SKM-1 (cell line): ENCODE data around the gene BICD2.

Source experiments
- DNase-seq: peaks from one replicate; lab custom pipeline; 2025; ENCODE audit not compliant: unreplicated experiment; lab: John Stamatoyannopoulos, UW

The BICD2 gene

DNA sequence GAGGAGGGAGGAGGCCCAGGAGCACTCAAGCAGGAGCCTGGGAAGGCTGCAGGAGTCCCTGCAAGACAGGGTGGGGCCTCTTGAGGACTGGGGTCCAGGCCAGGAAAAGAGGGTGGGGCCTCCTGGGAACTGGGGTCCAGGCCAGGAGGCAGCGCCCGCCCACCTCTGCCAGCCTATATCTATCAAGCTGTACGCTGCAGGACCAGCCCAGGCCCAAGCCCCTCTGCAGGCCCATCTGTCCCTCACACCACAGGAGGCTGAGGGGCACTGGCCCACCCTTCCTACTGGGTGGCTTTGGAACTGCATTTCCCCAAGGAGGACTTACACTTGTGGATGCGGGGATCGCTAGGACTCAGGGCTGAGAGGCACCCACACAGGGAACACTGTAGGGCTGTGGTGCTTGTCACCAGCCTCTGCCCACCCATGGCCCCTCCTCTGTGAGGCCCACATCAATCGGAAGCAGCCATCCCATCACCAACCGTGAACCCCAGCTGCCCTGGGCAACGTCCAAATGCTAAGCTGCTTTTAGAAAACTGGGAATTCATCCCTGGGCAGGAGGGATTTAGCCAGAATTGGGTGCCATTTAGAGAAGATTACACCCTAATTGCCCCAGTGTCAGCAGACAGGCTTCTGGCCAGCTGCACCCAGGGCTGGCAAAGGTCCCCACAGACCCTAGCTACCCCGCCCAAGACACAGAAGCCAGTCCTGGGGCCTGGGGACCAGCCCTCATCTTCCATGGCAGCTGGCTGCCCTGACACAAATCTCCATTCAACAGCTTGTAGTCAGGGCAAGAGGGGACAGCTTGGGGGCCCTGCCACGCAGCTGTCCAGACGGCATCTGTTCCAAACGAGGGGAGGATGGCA lies 15.3 kb downstream of the BICD2 start:
- no peak for DNase-seq

DNA sequence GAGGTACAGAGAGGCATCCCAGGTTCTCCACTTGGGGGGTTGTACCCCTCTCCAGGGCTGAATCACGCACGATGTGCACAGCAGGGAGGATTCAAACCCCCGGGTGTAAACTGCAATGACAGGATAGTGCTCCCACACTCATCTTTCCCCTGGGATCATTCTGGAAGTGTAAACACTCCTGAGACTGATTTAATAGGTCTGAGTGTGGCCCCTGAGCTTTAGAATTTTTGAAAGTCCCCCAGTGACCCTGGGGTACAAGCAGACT lies 16.5 kb downstream of the BICD2 start:
- DNase-seq = no peak

DNA sequence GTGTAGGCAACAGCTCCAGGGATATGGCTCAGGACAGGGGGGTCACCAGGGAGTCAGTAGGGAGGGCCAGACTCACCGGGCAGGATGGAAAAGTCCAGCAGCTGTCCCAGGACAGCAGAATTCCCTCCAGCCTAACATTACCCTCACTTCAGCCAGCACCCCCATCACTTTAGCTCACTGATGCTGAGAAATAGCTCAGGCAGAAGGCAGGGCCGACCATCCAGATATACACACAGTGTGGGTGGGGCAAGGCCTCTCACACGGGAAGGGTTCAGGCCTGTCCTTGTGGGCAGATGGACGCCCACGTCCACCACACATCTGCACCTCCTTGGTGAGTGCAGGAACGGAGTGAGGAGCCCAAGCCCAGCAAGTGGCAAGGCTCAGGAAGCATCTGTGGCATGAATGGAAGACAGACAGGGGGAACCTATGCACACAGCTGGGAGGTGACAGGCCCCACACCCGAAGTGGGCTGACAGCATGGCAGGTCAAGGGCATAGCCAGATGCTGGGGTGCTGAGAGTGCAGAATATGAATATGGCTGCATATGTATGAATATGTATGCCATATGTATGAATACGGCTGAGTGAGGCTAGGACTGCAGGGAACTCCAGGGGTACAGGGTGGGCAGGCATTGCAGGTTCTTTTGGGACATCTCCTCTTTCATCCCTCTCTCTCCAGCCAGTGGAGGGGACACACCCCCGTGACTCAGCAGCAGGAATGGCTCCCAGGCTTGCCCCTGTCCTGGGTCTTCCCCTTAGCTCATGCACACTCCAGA lies 17.0 kb downstream of the BICD2 start:
- DNase-seq = no peak

DNA sequence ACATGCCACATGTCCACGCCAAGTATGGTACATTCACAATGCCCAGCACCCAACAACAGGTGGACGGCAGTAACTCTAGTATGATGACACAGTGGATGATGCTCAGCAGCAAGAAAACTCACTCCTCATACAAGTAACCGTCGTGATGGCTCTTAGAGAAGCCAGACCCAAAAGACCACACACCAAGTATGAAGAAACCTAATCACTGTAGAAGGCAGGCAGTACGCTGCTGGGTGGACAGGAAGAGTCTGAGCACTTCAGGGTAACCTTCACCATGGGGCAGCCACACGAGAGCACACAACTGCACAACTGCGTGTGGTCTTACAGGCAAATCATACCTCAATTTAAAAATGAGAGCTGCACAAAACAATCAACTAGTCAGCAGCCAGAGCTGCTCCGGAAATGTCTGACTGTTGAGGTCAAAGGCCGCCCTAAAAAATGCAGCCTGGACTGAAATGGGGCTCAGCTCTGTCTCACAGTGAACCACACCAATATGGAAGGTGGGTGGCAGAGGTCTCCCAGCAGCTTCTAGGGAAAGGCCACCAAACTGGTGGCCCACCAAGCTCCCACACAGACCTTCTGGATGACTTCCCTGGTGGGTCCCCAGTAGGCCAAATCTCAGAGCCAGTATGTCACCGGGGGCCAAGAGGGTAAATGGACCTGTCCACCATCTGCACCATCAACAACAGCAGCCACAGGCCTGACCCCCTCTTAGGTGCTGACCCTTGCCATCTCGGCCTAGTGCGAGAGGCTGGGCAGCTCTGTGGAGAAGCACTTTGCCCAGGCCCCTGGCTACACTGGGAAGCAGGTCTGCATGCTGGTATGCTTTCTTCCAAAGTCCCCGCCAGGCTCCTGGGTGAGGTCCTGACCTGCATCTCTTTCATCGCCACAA lies 17.8 kb downstream of the BICD2 start:
- no peak for DNase-seq

DNA sequence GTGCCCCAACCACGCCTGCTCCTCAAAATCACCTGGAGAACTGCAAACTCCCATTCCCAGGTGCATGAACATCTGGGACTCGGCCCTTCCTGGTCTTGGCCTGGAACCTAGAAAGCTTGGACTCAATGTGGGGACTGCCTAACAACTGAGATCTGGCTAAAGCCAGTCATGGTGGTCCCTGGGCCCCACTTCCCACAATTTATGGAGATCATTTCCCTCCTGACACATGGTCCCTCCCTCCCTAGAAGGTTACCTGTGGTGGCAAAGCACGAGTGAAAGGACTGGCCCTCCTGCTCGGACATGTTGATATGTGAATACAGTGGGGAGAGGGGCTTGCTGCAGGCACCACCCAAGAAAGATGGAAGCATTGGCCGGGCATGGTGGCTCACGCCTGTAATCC lies 18.8 kb downstream of the BICD2 start:
- DNase-seq = no peak

DNA sequence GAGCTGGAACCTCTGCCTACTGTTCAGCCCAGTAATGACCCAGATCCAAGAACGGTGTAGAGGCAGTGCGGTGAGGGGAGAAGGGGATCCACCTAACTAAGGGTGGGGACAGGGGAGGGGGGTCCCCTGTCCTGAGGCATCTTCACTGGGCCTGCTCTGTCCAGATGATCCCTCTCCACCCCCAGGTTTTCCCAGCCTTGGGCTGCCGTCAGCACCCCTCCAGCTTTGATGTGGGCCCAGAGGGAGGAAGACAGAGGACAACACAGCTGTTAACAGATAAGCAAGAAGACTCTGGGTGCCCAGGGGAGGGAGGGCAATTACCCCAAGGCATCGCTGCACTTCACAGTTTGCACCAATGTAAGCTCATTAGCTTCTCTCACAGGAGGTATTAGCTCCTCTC lies 19.3 kb downstream of the BICD2 start:
- DNase-seq = no peak

DNA sequence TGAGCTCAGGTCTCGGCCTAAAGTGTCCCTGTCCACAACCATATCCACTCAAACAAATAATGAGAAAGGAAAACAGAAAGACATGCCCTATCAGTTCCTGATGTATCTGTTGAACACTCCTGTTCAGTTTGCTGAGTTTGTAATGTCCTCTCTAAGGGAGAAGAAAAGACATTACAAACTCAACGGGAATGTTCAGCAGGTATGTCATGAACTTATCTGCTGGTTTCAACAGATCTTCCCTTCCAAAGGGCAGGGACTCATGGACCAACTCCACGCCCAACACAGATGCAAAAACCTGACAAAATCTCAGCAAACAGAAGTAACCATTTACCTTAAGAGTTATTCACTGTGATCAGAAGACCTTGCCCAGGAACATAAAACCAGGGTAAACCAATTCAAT lies 23.7 kb downstream of the BICD2 start:
- no peak for DNase-seq

DNA sequence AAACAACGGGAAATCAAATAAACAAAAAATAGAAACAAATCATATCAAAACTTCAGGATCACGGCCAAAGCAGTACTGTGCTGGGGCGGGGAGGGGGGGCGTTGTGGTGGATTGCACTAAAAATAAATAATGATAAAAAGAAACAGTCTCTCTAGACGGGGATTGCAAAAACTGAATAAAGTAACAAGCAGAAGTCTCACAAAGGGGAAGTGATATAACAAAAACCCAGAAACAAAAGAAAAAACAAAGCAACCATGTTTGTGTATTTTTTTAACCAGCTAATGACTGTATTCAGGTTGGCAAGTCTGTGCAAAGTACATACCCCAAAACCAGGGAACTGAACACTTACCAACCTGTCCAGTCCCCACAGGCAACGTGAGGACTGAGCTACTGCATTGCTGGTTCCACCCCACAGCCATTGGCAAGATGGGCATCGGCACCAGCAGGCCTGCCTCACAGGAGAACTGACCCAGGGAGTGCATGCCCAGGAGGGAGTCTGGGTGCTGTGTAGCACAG lies 24.1 kb downstream of the BICD2 start:
- DNase-seq = no peak

DNA sequence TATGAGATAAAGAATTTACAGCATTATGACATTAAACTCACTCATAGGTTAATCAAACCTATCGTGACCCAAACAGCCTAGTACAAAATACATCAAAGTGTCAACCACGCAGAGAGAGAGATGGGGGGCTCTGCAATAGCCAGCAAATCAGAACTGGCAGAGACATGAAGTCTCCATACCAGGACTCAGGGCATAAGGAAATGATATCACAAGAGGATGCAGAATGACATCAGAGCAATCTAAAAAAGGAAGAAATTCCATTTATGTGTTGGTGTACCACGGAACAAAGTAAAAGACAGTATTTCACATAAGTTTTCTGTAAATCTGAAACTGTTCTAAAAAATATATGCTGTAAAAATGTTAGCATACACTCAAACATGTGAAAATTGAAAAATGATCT lies 24.6 kb downstream of the BICD2 start:
- DNase-seq = no peak

DNA sequence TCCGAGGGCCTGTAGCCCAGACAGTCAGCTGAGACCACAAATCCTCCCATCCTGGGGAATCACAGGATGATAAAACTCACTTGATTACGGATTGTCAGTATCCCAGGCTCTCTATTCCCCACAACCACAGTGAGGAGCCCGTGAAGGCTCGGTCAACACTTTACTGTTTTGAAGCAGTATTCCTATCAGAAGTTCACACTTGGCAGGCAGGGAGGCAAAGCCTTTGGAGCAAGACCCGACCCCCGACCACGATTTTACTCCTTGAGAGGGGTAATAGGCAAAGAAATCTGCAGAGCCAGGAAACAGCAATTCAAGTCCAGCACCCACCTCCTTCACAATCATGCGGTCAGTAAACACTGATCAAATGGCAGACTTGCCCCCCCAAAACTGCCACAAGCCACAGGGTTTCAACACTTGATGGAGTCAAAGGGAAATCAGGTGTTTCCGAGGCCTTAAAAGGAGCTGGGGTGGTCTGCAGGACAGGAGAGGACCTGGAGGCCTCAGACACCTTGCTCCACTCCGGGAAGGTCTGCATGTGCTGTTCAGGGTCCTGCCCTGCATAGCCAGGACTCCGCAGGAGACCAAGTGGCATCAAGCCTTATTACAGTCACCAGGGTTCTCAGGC lies 25.2 kb downstream of the BICD2 start:
- DNase-seq = no peak

DNA sequence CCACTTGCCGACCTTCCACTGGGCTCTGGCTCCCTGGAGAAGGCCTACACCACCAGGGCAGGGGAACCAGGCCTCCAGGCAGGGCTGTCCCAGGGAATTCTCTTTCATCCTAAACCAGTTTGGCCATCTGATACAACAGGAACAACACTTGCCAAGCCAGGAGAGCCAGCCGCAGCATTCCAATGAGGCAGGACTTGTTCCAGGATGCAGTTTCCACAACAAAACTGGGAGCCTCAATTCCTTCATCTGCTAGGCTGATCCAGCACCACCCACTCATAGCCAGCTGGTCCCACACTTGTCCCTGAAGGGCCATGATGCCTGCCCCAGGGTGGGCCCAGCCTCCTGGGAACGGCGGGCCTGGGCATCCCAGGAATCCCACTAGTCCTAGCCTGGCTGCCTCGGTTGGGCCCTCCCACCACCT lies 26.0 kb downstream of the BICD2 start:
- no peak for DNase-seq

DNA sequence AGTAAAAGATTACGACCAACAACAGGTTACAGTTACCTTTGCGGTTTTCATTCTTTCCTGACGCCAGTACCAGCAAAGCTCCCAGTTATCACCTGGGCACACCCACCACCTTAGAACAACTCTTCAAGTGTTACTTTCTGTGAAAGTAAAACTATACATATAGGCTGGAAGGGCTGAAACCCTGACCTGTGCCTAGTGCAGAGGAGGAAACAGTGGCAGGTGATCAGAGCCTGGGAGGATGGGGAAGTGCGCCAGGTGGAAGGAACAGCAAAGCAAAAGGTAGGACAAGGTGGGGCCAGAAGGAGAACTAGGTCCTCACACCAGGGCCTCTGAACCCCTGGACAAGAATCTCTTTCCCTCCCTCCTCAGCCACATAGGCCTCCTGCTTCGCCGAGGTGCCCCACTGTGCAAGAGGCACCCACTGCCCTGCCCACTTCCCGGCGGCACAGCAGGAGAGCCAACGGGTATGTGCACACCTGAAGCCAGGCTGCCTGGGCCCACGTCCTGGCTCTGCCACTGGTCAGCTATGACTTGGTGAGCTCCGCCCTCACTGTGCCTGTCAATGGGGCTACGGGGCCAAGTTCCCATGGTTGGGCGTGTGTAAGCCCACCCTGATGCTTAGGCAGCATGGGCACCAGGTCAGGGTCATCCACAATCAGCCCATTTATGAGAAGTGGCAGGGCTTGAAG lies 26.9 kb downstream of the BICD2 start:
- DNase-seq = no peak

DNA sequence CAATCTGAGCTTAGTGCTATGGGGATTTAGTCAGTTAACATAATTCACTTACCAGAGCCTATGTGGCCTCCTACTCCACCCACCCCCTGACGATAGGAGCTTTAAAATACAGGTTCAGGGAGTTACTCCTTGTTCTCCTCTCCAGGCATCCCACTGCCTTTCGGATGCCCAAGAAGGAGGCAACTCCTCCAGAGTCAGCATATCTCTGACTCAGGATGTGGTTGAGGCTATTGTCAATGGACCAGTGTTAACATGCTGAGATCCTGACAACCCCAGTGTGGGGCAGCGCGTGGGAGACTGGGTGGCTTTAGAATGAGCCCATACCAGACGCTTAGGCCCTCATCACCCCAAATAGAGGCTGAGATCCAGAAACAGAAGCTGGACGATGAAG lies 27.4 kb downstream of the BICD2 start:
- no peak for DNase-seq

DNA sequence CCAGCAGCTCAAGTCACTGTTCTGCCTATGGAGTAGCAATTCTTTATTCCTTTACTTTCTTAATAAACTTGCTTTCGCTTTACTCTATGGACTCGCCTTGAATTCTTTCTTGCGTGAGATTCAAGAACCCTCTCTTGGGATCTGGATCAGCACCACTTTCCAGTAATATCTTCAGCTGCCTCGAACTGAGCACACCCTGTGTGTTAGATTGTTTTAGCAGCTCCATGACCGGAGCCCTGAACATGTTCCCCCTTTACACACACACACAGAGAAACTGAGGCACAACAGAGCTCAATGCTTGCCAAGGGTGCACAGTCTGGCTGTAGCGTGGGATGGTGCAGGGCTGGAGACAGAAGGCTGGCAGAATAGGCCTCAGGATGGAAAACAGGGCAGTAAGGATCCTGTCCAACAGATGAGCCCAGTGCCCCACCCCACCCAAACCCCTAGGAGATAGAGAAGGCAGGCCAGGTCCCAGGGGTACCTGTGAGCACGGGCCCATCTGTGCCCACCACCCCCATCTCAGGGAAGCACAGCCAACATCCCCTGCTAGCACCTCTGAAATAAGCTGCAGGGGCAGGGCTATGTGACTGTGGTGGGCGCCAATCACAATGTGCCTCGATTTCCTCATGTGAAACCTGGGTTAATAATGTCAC lies 27.9 kb downstream of the BICD2 start:
- no peak for DNase-seq

DNA sequence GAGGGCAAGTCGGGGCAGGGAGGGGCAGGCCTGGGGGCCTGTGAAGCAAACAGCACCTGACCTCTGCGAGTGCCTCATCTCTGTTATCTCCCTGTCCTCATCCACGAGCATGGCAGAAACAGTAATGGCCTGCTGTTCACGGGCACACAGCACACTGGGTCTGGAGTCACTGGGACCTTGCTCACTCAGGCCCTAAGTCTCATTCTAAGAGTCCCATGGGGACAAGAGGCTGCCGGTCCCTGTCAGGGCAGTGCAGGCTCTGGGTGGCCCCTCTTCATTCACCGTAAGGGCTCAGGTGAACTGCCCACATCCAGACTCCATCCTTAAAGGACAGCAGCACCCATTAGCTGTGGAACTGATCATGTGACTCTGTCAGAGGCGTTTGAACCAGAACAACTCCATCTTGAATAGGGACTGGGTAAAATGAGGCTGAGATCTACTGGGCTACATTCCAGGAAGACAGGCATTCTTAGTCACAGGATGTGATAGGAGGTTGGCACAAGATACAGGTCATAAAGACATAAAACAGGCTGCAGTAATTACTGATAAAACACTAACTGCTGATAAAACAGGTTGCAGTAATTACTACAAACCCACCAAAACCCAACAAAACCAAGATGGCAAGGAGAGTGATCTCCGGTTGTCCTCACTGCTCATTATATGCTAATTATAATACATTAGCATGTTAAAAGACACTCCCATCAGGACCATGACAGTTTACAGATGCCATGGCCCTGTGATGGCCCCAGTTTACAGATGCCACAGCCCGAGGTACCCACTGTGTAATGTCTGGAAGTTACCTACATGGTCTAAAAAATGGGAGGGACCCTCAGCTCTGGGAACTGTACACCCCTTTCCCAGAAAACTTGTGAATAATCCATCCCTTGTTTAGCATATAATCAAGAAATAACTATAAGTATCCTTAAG lies 28.7 kb downstream of the BICD2 start:
- no peak for DNase-seq

DNA sequence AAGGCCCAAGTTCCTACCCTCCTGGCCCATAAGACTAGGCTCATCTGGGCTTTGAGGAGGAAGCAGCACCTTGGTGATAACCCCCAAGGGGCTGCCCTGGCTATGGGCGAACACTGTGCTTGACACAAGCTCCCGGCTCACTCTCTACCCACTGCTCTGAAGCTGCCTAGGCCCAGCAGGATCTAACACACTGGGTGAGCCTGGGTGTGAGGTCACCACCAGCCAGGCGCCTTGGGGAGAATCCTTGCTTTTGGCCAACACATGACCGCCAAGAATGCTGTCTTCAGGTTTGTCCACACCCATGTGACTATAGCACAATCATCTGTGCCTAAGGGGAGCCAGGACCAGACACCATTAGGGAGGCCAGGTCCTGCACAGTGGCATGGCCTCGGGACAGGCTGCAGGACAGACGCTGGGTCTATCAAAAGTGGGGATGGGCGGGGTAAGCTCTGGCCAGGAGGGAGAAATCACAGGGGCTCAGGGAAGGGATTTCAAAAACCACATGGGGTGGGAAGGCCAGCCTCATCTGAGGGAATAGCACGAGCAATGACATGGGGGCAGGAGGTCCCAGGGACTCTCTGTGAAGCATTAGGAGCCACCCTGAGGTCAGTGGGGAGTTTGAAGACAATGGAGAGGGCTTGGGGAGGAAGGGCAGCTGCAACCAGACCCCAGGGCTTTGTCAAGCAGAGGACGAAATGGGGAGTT lies 29.6 kb downstream of the BICD2 start:
- no peak for DNase-seq

DNA sequence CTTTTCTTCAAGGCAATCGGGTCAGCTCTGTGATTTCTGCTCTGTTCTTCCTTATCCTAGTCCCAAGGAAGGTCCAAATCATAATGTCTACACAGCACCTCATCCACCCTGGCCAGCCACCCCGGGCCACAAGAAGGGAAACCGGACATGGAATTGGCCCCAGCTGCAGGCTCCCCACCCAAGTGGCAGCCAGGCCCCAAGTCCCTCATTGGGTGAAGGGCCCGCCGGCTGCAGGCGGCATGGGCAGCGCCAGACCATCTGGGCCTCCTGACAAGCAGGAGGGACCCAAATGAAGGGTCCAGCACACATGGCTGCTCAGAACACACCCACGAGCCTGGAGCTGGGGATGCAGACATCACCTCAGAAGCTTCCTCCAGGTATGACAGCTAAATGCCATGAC lies 33.7 kb downstream of the BICD2 start:
- DNase-seq = no peak

DNA sequence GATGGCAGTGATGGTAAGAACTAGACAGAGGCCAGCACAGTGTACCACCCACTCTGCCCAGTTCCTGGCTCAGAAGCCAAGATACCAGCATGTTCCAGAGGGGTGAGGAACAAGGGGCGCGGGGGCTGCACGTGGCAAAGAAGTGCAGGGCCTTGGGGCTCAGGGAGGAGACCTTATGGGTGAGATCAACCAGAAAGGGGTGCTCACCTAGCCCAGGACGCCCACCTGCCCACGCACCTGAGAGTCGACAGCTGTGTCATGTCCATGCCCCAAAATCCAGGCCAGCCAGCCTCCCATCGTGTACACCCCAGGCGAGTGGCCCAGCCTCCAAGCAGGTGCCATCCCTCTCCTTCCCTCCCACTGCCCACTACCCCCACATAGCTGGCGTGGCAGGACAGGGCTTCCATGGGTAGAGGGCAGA lies 34.9 kb downstream of the BICD2 start:
- no peak for DNase-seq
